HG03442 (cell line): ENCODE results near the gene FOXL1.

ENCODE experiments used
- ATAC-seq: cut with Tn5 transposase; IDR thresholded peaks from one replicate; pipeline ENCODE4 v1.9.1; 2021; ENCODE audit warnings: mild to moderate bottlenecking, moderate library complexity; ENCODE audit not compliant: unreplicated experiment

FOXL1 gene

DNA sequence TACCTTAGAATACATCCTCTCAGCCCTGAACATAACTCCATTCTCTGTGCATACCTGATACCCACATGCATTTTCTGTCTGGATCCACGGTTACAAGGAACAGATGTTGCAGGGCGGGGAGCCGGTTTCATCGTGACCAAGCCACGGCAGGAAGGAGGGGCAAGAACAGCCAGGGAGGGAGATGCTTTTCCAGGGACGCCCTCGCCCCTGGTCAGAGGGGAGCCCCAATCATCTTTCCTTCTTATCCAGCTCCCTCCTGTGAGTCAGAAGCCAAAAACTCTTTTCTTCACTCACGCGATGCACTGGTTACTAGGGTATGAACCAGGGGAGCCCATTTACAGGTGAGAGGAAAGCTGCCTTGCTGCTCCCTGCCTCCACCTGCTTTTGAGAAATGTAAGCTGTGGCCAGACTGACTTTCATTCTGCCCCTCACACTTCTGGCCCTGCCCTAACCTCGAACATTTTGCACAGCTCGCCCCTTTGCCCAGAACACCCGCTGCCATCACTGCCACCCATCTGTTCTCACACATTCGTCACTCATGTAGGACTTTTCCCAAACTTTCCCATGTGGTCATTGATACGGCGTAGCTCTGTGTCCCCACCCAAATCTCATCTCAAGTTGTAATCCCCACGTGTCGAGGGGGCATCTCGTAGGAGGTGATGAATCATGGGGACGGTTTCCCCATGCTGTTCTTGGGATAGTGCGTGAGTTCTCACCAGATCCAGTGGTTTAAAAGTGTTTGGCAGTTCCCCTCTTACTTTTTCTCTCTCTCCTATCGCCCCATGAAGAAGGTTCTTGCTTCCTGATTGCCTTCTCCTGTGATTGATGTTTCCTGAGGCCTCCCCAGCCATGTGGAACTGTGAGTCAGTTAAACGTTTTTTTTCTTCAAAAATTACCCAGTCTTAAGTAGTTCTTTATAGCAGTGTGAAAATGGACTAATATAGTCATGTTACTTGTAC is 20.5 kb downstream of the FOXL1 start:
- no peak for ATAC-seq

DNA sequence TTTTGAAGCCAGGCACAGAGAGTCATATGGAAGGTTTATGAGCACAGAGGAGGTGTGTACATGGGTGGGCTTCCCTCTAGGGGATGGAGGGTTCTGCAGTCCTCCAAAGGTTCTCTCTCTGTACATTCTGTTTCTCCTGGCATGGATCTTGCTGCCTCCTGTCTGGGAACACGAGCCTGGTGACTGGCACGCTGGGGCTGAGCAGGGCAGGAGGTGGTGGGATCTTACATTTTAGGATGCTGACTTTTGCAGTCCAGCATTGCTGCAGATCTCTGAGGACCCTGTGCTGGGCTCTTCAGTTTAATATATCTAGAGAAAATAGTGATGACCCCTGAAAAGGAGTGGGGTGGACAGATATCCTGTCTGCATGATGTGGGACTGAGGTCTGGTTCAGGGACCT is 23.0 kb downstream of the FOXL1 start:
- ATAC-seq: no peak

DNA sequence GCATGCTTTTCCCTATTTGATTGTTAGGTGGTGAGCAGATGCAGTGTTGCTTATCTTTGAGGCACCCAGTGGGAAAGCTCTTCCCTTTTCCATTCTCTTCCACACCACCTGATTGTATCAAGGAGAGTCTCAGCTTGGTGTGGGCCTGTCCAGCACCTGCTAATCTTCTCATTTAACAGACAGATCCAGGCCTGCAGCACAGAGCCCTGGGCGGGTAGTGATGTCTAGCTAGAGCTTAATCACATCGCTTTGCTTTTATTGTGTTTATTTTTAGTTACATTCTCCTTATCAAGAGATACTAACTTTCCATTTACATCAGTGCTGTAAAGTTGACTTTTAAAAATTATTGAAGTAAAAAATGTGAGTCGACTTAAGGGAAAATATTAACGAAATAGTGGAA is 24.2 kb downstream of the FOXL1 start:
- no peak for ATAC-seq

DNA sequence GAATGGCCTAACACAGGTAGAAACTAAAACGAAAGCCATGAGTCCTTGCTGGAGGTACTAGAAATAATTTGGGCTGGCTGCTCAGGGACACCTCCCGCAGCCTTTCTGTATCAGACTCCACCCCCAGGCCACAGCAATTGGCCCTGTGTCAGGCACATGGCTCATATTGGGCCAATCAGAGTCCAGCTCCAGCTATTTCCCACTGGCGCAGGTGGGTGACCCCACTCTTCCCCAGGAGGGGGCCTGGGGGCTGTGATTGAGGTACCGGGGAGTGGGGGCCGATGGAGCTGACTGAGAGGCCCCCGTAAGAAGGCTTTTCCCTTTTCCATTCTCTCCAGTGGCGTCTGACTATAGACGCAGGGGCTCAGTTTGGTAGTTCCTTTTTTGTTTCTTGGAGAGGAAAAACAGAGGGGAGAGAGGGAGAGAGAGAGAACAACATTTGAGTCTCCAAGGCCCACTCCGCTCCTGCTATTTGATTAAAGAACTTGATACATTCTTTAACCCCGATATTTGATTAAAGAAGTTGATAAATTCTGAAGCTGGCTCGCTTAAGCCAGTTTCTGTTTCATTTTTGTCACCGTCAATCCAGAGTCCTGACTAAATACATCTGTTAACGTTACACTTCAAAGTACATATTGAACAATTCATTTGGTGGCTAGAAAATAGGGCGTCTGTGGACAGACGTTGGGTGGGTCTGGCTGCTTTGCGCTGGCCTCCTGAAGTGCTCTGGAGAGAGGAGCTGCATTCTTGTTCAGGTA is 26.3 kb downstream of the FOXL1 start:
- ATAC-seq: no peak

DNA sequence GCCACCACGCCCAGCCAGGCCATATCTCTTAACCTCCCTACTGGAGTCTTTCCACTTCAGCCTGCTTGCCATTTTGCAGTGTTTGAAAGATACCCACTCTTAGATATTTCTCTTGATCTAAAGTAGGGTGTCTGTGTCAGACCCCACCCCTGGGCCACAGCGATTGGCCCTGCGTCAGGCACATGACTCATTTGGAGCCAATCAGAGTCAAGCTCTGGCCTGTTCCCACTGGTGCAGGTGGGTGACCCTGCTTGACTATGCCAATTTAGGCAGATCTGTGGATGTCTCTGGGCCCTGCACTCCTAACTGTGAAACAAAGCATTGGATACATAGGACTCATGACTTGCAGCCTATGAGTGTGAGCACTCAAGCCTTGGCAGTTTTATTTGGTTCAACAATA is 27.6 kb downstream of the FOXL1 start:
- no peak for ATAC-seq

DNA sequence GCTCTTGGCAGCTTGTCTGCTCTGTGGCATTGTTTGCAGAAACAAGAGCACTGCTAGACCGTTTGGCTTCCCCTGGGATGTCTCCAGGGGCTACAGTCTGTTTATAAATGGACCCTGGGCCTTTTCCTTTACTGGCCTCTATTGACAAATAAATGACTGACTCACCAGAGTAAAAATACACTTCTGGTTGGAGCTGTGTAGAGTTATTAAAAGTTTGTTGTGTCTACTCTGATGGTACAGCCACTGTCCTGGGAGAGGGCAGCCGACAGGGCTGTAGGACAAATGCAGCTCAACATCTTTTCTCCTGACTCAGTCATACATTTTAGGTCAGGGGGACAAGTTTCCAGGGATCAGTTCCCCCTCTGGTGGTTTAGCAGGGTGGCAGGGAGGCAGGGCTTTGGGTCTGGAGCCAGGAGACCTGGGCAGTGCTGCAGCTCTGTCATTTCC is 30.0 kb downstream of the FOXL1 start:
- ATAC-seq: no peak

DNA sequence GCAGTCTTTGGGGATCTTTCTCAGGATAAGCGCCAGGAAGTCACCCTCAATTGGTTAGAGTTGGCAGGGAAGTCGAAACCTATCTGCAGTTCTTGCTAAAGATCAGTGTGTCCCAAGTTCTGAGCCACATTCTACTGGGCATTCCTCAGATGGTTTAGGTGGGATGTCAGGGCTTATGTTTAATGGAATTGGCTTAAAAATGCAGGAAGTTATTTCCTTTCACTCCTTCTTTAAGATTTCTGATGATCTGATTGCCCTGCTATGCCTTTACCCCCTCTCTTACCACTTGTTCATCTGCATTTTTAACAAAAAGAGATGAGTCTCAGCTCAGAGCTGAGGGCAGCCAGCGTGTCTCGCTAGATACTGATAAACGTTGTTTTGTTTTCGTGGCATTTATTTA is 30.8 kb downstream of the FOXL1 start:
- ATAC-seq: no peak

DNA sequence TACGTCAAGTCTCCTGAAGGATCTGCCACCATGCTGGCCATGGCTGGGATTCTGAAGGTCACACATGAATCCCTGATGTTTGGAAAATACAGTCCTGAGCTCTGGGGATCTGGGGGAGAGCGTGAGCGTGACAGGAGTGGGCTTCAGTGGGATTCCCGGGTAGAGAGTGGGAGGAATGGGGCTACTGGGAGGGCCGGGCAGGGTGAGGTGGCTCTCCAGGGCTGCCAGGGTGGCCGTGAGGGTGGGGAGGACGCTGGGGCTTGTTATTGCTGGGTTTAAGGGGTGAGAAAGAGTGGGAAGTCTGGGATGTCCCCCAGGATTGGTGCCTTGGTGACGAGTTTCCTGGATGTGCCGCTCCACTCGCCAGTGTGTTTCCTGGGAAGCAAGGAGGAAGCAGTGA is 31.3 kb downstream of the FOXL1 start:
- no peak for ATAC-seq

DNA sequence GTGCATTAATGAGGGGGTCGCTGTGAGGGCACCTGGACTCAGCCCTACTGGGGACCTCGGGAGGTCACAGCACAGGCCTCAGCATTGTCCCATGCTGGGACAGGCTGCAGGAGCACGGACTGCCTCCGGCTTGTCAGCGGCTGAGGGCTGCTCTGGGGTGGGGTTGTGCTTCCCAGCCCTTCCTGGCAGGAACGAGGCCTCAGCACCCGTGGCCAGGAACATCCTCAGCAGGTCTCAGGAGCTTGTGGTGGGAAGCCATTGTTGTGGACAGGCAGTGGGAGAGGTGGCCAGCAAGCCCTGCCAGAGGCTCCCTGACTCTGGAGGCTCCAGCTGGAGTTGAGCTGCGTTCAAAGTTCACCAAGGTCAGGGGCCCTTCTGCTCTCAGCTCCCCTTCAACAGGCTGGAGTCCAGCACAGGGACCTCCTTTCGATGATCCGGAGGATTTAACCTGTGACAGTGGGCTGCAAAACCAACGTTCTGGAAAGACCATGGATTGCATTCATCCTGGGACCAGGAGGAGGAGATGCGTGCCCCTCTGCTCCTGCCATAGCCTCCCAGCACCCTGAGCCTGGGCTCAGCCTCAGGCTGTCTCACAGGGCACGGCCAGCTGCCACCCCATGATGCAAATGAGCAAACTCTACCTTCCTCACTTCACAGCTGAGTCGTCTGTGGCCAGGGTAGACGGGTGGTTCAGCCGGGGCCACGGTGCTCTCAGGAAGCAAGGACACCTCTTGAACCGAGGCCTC is 32.6 kb downstream of the FOXL1 start:
- no peak for ATAC-seq

DNA sequence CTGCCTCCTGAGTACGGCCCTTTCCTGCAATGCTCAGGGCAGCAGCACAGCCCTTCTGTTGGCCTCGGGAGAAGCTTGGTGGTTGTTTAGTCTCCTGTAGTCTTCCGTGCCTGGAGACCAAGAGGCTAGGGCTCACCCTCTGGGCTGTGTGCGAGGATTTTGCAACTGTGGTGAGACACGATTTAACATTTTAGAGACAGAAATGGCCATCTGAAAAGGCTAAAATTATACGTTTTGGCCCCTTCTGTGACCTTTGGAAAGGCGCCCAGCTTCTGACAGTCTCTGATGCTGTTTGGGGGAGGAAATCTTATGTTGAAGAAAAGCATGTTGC is 33.1 kb downstream of the FOXL1 start:
- ATAC-seq: no peak

DNA sequence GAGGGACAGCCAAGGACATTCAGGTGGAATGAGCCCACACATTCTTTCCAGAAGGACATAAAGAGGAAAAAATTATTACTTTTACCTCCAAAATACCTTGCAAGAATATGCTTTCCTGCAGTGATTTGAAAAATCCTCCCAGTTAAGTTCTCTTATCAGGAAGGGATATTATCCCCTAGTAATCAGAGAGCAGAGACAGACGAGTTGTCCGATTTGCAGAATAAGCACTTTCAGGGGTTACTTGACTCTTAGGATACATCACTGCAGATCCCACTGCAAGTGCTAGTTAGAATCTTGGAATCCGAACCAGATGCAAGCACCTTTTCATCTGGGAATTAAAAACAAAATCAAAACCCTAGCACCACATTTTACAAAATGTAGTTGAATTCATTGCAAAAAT is 33.6 kb downstream of the FOXL1 start:
- no peak for ATAC-seq

DNA sequence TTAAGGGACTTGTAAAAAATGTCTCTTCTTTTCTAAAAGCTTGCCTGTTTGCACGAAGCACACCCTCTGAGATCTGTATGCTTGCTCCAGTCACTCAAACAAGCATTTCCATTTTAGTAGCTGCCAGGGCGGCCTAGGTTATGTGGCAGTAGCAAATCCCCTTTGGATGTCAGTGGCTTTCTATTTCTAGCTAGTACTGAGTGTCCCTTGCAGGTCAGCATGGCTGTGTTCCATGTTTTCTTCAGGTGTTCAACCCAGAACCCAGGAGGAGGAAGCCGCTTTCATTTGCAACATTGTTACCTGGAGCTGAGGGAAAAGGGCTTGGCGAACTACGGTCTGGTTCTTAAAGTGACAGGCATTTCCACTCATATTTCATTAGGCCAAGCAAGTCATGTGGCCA is 36.4 kb downstream of the FOXL1 start:
- no peak for ATAC-seq

DNA sequence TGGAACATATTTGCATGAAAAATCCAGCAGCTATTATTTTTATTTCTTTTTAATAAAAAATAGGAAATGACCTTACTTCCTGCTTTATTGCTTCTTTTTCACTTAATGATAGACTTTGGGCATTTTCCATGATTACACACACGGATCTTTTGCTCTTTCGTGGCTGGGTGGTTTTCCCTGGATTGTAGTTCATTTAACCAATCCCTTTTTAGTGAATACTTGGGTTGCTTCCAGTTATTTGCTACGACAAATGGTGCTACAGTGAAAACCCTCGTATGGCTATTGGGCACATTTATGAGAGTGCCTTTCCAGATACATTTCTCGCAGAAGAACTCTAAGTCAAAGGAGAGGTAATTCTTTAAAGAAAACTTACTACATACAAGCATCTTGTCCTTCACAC is 38.6 kb downstream of the FOXL1 start:
- no peak for ATAC-seq

DNA sequence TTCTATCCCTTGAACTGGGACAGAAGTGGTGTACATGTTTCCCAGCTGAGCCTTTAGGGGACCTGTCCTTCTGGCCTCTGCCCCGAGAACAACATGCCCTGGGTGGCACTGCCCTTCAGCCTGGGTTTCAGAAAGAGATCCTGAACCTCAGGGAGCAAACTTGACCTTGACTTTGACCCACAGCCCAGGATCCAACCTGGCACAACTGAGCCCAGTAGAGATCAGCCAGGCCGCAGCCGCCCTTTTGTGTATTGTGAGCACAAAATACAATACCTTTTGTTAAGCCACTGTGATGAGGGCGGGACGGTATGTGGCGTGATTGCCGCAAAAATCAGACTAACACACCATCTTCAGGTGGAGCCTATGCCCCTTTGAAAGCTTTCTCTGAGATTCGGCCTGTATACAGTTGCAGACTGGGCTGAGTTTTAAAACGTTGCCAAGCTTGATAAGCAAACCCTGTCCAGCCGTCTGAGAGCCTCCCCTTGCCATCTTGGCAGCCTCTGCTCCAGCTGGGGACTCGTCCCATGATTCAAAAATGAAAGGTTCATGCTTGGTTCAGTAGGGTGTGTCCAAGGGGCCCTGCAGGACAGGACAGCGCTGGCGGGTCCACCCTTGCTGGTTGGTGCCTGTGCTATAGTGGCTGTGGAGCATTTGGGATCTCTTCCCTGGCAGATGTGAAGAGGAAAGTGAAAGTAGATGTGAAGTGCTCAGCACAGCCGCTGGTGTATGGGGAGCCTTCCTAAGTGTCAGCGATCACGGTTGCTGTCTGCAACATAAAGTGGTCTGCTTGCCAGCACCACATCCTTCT is 40.3 kb downstream of the FOXL1 start:
- ATAC-seq: no peak

DNA sequence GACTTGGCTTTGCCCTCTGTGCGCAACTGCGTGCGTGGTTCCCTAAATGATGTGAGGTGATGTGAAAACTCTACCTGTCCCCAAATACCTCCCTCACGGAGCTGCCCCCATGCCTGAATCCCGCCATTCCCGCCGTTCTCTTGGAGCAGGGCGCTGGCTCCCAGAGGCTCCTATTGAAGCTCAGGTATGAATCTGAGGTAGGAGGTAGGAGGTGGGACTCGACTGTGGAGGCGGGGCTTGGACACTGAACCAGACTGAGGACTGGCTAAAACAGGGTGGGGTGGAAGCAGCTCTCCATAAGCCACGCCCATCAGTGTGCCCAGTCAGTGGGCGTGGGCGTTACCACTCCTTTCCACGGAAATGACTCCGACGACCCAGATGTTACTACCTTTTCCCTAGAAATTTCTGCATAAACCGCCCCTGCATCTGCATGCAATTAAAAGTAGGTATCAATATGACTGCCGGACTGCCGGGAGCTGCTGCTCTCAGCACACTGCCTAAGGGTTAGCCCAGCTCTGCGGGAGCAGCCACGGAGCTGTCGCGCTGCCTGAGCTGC is 41.0 kb downstream of the FOXL1 start:
- ATAC-seq: no peak

DNA sequence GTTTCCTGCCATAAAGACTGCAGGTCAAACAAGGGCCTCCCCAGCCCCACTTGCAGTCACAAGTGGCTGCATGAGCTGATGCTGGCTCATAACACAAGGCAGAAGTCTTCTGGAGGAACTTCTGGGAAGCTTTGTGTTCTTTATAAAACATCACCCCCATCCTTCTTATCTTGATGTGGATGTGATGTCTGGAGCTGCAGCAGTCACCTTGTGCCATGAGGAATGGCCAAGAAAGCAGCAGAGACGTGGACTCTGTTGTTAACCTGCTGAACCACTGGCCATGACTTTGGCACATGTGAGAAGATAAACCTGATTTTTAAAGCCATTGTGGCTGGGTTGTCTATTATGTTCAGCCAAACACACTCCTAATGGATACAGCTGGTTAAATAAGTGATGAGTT is 41.8 kb downstream of the FOXL1 start:
- no peak for ATAC-seq

DNA sequence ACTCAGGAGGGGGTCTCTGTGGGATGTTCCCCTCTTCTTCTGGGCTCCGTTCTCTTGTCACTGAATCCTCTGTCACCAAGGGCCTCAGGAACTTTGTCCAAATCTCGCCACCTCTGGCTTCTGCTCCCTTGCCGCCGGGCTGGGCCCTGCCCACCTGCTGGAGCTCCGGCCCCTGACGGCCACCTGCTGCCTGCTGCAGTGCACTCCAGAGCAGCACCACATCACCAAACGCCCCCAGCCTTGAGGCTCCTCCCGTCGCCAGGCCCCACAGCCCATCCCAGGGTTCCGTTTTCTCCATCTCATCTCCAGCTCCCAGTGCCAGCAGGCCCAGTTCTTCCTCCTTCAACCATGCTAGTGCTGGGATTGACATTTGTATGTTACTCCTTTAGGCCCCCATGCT is 43.6 kb downstream of the FOXL1 start:
- ATAC-seq: no peak

DNA sequence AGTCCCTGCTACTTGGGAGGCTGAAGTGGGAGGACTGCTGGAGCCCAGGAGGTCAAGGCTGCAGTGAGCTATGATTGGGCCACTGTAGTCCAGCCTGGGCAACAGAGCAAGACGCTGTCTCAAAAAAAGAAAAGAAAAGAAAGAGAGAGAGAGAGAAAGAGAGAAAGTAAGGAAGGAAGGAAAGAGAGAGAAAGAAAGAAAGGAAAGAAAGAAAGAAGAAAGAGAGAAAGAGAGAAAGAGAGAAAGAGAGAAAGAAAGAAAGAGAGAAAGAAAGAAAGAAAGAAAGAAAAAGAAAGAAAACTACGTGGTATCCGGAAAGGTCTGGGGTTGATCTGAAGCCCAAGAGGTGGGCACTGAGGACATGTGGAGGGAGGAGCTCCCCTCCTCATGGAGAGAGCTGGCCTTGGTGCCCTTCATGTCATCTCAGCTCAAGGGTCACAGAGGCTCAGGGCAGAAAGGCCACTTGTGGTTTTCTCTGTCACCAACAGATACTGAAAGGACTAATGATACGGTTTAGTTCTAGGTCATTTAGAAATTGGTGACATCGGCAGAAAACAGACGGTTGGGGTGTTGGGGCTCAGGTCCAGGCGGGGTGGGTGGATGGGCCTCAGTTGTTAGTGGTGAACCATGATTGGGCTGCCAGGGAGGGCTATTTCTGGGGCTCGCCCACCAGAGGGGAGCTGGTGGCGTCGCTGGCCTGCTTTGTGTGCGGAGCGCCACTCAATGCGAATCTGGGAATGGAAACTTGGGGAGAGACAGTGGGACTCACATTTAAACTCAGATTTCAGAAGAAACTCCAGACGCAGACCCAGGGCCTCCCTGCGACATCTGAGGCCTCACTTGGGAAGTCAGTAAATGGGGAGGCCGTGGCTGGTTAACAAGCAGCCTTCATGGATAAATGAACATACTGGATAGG is 44.6 kb downstream of the FOXL1 start:
- ATAC-seq: no peak

DNA sequence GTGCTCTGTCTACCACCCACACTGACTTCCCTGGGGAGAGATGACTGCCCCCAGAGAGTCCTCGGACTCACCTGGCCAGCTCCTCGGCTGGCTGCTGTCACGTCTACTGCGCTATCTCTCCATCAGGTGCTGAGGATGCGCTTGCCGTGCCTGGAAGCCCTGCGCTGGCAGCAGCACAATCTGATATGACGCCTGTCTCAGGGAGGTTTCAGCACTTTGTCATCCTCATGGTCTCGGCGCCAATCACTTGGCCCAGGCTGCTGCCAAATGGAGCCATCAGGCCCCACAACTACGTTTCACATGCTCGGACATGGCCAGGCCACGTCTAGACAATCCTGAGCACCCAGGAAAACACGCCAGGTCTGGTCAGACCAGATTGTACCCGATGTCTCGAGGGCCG is 46.7 kb downstream of the FOXL1 start:
- ATAC-seq: no peak
